Psoas muscle (tissue), 8 donors: ENCODE measurements around the gene CA9. TPM values are rescaled to one million over a fixed set of nuclear protein-coding genes. Genes with fewer than 3 reads are reported as not detected.

Experiments used
- ATAC-seq, 4 donors: fragments of 200-7000 bp; cut with Tn5 transposase; one replicate each; pipeline ENCODE4 v1.9.1; 2020; ENCODE audit warnings: moderate library complexity in 3 of 4, mild to moderate bottlenecking in 2 of 4
- DNase-seq, 2 donors: peaks; one replicate each; pipeline ENCODE4 v3.0.0-alpha.2; 2020
- H3K27ac ChIP-seq: fragments of 200-600 bp; one replicate; pipeline ENCODE4 v1.8.0; 2022
- H3K27me3 ChIP-seq, 3 donors: fragments of 200-600 bp in 1 of 3; one replicate each; pipeline versions ENCODE4 v1.6.1 to v1.8.0; 2013 to 2022; ENCODE audit warnings: low read length in 2 of 3, mild to moderate bottlenecking in 2 of 3, moderate library complexity in 1 of 3; ENCODE audit not compliant: insufficient read depth in 3 of 3
- H3K36me3 ChIP-seq, 2 donors: fragments of 200-600 bp in 1 of 2; one replicate each; pipeline versions ENCODE4 v1.6.1 to v1.8.0; 2013 to 2022; ENCODE audit warnings: low read depth in 1 of 2, mild to moderate bottlenecking in 1 of 2, moderate library complexity in 1 of 2; ENCODE audit not compliant: insufficient read depth in 1 of 2
- H3K4me1 ChIP-seq: fragments of 200-600 bp; one replicate; pipeline ENCODE4 v1.8.0; 2022
- H3K4me3 ChIP-seq: fragments of 200-600 bp; one replicate; pipeline ENCODE4 v1.8.0; 2022; ENCODE audit warnings: mild to moderate bottlenecking
- H3K9me3 ChIP-seq: fragments of 200-600 bp; one replicate; pipeline ENCODE4 v1.8.0; 2022
- CTCF ChIP-seq: fragments of 200-600 bp; IDR thresholded peaks from one replicate; pipeline ENCODE4 v1.8.0; 2022; ENCODE audit warnings: antibody characterized with exemption
- WGBS, 3 donors: extraction: QIAGEN DNeasy Blood & Tissue Kit; methylation state at CpG; one replicate each; pipeline versions ENCODE4 v1.1.6 to v1.1.7; 2013; 5-methylcytosine and 5-hydroxymethylcytosine counted together
- intact Hi-C, 2 donors: fragments of 100-400 bp; cut with DNase I; formaldehyde crosslinking; loops; one replicate each; pipeline versions ENCODE4 v1.11.0 to v1.14.2; 2022
- polyA plus RNA-seq, 3 donors: library from polyadenylated mRNA; stranded (reverse); fragments of 200-250 nt; gene quantifications; one replicate each; pipeline ENCODE4 v1.2.3, GENCODE V29; 2013
- total RNA-seq, 4 donors: library from RNA; stranded (reverse); fragmentation: NEBNext Ultra II Directional in 2 of 4; extraction: Animal tissue kit (Norgen Biotek cat#: 25700) in 2 of 4; gene quantifications; one replicate each; pipeline versions ENCODE4 v1.2.1 to v1.2.4, GENCODE V29; 2021 to 2023
- donor health status: healthy with polysubstance abuse.
- donor health status: DM: no; HTN: no; CAD: no; lungs with moderate emphysema.
- donor health status: Bipolar disorder and iron deficiency.
- donor health status: healthy.
- donor health status: DM: yes; HTN: yes; CAD: no.
- donor health status: DM: no; HTN: no; CAD: no.
- donor health status: DM: no; HTN: no; CAD: no.
- donor health status: DM: yes; HTN: yes; CAD: no.

Gene CA9
- total and polyA plus RNA-seq, 7 donors: 0.03 to 0.49 (median 0.05) TPM; not detected in 4

DNA sequence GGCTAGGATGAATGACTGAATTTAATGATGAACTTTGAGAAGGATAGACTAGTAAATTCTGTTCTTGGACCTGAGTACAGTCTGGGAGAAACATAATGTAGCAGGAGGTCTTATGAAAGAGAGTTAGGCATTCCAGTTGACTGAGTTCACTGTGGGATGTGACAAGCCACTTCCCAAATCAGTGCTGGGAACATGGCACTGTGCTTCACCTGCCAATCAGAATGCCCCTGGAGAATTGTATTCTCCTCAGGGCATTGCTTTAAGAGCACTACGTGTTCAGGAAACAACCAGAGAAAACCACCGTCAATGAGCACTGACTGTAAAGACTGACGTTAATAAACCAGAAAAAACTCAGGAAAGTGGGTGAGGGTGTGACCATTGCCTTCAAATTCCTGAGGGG is 14.4 kb upstream of the CA9 start:
- TF ChIP-seq CTCF: no peak
- Histone ChIP-seq H3K9me3 (no peaks in the 10 kb centered on the region), H3K27me3 (no peaks in the 10 kb centered on the region), H3K4me1 (peaks cover 26% of the 10 kb centered on the region), H3K36me3 (peaks cover 0 to 18% of the 10 kb centered on the region in 2 donors), H3K4me3 (peak overlapping the region; percentile 89), H3K27ac (peak overlapping the region; percentile 100)
- 32 to 46% (median 39%) methylated on average over 3 of the region's 3 CpGs for WGBS, 3 donors
- ATAC-seq: peak; percentile 22 to 60 (median 46)
- DNase-seq: no peak
- intact Hi-C loops: loop anchor here (2.0 kb wide), 1 partner anchor 71 kb away; no protein-coding TSS in a partner anchor

DNA sequence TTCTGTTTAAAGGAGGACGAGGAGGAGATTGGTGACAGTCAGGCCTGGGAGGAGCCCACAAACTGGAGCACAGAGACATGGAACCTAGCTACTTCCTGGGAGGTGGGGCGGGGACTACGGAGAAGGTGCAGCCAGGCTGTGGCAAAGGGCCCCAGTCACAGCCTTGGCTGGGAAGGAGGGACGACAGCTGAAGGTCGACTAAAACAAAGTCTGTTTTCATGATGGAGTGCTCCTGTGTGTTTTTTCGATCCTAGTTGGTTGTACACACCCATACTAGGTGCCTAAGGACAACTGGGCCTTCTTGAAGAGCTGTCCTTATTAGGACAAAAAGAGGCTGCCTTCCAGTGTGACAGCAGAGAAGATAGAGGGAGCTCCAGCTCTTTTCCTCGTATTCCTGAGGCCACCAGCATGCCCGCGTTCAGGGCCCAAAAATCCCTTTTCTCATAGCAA is 12.7 kb upstream of the CA9 start:
- intact Hi-C loops: loop anchor here (5.0 kb wide), 1 partner anchor 36 kb away; no protein-coding TSS in a partner anchor
- peak; percentile 50 for TF ChIP-seq CTCF
- Histone ChIP-seq H3K4me3 (no peak overlapping the region), H3K9me3 (no peaks in the 10 kb centered on the region), H3K4me1 (peaks cover 34% of the 10 kb centered on the region), H3K27ac (peak overlapping the region; percentile 100), H3K27me3 (no peaks in the 10 kb centered on the region), H3K36me3 (peaks cover 0 to 18% of the 10 kb centered on the region in 2 donors)
- DNase-seq: no peak
- WGBS, 3 donors: 34 to 46% (median 36%) methylated on average over 9 of the region's 9 CpGs
- ATAC-seq: no peak

DNA sequence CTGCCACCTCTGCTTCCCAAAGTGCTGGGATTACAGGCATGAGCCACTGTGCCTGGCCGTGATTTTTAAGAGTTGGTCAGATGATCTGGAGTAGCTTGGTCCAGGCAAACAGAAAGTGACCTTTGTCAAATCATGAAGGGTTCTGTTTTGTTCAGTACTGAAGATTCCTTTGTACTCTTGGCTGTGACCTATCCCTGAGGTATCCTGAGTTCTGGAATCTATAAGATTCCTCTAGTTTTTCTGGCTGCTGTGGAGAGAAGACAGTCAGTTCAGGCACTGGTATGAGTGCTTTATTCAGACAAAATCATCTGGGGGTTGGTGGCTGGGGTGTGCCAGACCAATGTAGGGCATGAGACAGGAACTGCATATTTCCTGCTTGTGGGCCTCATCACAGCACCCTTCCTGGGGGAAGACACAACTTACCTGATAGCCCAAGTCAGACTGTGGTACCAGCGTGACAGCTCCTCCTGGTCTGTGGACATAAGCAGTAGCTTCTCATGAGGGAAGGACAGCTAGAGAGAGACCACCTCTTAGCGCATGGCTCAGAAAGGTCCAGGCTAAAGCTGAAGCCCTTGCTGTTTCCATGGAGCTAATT is 11.9 kb upstream of the CA9 start:
- TF ChIP-seq CTCF: no peak
- peaks cover 34% of the 10 kb centered on the region for H3K4me1 ChIP-seq

GRCh38 chr9:35662437-35662836 is 11.3 kb upstream of the CA9 start:
- intact Hi-C loops: loop anchor here (2.0 to 5.0 kb wide), 2 partner anchors 22 to 35 kb away; no protein-coding TSS in a partner anchor
- no peak for TF ChIP-seq CTCF
- Histone ChIP-seq H3K4me3 (no peak overlapping the region), H3K36me3 (peaks cover 0 to 18% of the 10 kb centered on the region in 2 donors), H3K4me1 (peaks cover 34% of the 10 kb centered on the region), H3K27ac (peak overlapping the region; percentile 100), H3K27me3 (no peaks in the 10 kb centered on the region), H3K9me3 (no peaks in the 10 kb centered on the region)
- ATAC-seq (no peak), DNase-seq (no peak)
- 89 to 91% (median 91%) methylated on average over 7 of the region's 7 CpGs for WGBS, 3 donors

More for the DNA sequence above, 11.9 kb upstream of the CA9 start:
- DNase-seq: no peak
- 65 to 73% (median 71%) methylated on average over 3 of the region's 3 CpGs for WGBS, 3 donors
- Histone ChIP-seq H3K9me3 (no peaks in the 10 kb centered on the region), H3K36me3 (peaks cover 0 to 18% of the 10 kb centered on the region in 2 donors), H3K4me3 (no peak overlapping the region), H3K27me3 (no peaks in the 10 kb centered on the region), H3K27ac (peak overlapping the region; percentile 100)
- intact Hi-C loops: loop anchor here (2.0 to 5.0 kb wide), 2 partner anchors 23 to 35 kb away; no protein-coding TSS in a partner anchor
- no peak for ATAC-seq
